GM19035 (cell line): ENCODE data around the gene ERICH4.
"Not testable (repeated sequence)": the region's sequence is repeated elsewhere in the genome, so short reads cannot be mapped to it uniquely, and the experiment has no call there.

Source experiments
- ATAC-seq: cut with Tn5 transposase; IDR thresholded peaks from one replicate; pipeline ENCODE4 v1.9.1; 2021; ENCODE audit not compliant: unreplicated experiment

ERICH4 gene, protein sequence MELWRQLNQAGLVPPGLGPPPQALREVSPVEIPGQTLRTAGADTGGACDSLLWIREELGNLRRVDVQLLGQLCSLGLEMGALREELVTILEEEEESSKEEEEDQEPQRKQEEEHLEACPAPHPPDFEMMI

DNA sequence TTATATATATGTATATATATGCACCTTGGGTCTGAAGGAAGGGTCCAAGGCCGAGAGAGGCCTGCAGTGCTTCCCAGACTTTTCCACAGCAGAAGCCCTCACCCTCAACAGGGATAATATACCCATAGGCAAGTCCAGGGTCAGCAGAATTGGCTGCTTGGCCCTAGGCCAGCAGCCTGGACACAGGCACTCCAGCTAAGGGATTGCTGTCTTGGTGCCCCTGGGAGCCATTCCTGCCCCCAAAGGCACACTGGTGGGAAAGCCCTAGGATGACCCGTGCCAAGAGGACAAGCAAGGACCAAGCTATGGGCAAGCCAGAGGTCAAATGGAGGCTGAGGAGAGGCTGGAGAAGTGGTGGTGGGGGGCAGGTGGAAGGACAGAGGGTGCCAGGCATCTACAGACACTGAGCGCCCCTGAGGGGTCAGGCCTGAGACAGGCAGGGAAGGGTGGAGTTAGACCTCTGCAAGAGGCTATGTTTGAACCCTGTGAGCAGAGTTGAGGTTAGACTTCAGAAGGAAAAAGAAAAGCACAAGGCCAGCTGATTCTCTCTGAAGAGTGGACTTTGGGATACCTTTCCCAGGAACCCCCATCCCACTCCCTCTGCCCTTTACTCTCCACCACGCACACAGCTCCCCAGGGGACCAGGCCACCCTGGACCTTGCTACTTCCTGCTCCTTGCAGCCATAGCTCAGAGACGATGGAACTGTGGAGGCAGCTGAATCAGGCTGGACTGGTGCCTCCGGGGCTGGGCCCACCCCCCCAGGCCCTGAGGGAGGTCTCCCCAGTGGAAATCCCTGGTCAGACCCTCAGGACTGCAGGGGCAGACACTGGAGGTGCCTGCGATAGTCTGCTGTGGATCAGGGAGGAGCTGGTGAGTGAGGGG lies at the start of gene ERICH4:
ERICH4 (plus strand) TSS at position 684 of the 883 bp plus-strand sequence; CDS start at position 698, 14 bp downstream.
- no peak for ATAC-seq

DNA sequence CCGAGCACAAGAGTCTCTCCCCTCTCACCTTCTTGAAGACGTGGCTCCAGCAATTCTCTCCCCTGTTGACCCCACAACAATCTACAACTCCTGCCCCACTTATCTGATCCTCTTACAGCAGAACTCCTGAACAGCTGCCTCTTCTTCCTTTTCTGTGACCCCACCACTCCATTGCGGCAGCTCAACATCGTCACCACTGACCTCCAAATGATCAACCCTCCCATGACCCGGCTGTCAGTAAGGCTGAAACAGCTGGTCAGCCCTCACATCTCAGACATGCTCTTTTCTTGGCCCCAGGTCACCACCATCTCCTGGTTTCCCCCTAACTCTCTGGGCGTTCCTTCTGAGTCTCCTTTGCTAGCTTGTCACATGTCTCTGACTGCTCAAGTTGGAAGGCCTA lies 47.6 kb upstream of the ERICH4 start:
- no peak for ATAC-seq

DNA sequence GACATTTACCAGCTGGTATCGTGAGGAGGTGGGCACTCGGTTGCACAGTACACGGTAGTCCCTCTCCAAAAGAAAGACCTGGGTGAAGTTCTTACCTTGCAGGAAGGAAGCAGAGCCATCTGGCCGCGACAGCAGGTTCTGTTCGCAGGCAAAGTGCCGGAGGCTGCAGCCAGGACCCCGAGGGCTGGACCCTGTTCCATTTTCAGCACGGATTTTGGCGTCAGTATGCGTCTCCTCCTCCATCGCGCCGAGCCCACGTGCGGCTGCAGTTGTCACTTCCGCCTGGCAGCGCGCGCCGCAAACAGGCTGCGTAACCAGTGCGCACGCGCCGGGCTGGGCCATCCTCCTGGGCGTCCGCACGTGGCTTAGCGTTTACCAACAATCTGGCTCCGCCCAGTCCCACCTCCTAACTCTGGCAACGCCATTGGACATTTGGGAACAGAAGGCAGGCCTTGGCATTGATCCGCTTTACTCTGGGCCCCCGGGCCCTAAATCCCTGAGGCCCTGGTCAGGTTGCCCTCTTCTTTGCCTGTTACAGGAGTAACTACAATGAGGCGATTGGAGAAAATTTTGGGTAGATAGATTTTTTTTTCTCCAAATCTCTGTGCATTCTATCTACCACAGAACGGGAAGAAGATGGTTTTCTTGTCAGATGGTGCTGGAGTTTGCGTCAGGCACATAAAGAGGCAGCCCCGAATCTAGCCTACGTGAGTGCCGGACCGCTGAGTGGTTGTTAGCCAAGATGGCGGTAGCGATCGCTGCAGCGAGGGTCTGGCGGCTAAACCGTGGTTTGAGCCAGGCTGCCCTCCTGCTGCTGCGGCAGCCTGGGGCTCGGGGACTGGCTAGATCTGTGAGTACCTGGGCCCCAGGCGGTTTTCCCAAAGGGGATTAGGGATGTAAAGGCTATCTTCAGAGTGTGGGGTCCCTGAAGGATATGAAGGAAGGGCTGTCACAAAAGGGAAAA lies 45.6 kb upstream of the ERICH4 start, which contains the start of the genes BCKDHA and EXOSC5:
BCKDHA (plus strand) TSS at position 733 of the 964 bp plus-strand sequence; CDS start at position 743, 10 bp downstream.
EXOSC5 (minus strand) TSS at position 274 of the 964 bp plus-strand sequence; CDS start at position 243, 31 bp downstream.
- ATAC-seq, result peak; percentile 88

DNA sequence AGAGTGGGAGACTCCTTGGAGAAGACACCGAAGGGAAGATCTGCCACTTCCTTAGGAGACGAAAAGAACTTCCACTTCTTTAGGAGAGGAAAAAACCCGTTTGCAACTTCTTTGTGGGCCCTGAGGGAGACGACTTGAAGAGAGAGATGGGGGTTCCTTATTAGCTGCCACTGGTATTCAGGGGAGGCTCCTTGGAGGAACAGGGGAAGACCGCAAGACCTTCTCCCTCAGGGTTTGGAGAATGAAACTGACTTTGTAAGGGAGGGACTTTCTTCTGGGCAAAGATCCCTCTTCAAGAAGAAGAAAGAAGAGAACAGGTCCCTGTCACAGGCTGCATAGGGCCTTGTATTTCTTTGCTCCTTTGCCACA lies 44.9 kb upstream of the ERICH4 start:
- ATAC-seq, result no peak

DNA sequence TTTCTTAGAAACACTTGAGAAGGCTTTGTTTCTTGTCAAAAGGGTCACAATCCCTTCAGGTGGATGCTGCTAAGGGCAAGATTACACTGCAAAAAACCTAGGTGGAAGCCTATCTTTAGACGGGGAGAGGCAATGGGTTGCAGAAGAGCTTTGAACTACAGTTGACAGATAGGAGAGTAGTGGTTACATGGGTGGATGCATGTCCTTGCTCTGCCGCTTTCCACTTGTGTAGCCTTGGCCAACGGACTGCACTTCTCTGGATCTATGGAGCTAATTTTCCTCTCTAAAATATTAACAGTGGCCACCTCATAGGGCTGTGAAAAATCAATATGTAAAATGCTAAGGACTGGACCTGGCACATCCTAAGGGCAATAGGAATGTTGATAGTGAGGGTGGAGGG lies 44.4 kb upstream of the ERICH4 start:
- no peak for ATAC-seq

DNA sequence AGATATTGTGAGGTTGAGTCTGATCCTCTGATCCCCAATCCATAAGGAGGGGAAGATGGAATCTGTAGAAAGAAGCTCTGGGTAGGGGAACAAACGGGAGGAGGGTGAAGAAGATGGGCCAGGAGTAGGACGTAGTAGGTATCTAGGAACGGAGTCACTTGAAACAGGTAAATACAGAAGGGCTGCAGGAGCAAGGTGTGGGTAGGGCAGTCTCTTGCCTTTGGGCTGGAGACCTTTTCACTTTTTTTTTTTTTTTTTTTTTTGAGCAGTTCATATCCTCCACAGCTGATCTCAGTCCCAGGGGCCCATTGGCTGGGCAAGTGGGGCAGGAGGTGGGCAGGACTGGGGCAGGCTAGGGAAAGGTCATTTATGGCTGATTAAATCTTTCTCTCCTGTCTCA lies 43.9 kb upstream of the ERICH4 start:
- no peak for ATAC-seq

DNA sequence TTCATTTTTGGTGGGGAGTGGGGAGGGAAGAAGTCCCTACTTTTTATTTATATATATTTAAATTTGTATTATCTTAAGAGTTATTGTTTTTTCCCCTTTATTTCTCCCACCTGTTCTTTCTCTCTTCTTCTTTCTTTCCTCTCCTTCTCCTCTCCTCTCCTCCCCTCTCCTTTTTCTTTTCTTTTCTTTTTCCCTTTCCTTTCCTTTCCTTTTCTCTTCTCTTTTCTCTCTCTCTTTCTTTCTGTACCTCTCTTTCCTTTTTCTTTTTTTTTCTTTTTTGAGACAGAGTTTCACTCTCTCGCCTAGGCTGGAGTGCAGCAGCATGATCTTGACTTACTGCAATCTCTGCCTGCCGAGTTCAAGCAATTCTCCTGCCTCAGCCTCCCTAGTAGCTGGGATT lies 43.4 kb upstream of the ERICH4 start:
- ATAC-seq, result no peak

DNA sequence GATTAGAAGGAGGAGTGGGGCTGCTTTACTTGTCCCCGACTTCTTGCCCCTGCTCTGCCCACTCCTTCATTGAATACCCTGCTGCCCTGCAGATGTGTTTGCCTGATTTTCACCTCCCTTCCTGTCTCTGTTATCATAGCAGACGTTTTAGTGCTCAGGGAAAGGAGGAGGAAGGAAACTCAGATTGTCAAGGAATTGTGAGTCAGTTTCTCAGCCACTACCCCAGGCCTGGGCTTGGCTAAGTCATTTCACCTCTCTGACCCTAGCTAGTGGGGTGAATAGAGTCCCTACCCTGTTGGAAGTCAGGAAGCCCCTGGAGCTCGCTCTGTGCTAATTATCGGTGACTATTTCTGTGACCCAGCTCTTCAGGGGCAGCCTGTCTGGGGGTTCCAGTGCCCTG lies 41.5 kb upstream of the ERICH4 start:
- no peak for ATAC-seq

DNA sequence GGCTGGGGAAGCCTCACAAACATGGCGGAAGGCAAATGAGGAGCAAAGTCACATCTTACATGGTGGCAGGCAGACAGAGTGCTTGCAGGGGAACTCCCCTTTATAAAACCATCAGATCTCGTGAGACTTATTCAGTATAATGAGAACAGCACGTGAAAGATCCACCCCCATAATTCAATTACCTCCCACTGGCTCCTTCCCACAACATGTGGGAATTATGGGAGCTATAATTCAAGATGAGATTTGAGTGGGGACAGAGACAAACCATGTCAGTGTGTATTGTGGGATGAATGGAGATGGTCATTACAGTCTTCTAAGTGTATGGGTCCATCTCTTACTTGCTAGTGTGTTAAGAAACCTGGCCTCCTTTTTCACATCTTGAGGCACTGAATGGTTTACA lies 40.9 kb upstream of the ERICH4 start:
- no peak for ATAC-seq

DNA sequence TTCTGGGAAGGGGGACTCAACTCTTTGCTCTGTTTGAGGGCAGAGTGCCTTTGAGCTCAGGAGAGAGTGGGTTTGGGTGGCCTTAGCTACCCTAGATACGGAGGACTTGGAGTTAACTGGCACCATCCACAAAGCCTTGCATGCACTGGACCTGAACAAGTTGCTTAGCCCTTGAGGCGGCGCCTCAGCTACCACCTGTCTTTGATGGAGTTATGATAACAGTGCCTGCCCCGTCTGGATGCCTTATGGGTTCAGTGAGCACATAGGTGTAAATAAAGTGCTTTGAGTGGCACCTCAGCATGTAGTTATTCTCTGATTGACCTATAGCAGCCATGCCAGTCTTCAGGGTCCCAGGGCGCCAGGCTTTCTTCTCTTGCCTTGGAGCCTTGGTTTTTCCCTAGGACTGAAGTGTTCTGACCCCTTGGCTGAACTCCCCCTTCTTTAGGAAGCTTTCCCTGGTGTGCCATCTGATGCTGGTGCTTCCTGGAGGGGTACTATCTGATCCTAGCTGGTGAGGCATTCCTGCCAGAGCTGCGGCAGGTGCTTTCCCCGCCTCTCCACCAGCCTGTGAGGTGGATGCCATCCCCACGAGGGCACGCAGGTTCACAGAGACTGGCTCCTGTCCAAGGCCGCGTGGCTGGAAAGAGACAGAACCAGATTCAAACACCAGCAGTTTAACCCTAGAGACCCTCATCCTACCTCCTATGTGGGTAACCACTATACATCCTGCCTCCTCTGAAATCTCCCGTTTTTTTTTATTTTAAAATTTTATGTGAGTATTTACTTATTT lies 39.6 kb upstream of the ERICH4 start:
- no peak for ATAC-seq

DNA sequence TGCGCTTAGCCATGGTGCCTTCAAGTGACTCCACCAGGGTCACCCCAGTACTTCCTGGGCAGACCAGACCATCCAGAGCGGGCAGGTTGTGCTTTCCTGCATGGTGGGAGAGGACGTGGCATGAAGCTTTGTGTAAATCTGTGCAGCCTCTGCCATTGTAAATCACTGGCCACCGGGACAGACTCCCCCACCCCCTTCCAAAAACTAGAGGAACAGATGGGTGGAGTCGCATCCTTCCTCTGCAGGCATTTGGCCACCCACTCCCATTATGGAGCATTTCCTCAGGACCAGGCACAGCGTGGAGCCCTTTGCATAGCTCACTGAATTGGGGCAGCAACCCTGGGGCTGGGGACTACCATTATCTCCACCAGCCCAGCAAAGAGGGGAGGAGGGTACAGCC lies 37.2 kb upstream of the ERICH4 start:
- no peak for ATAC-seq

DNA sequence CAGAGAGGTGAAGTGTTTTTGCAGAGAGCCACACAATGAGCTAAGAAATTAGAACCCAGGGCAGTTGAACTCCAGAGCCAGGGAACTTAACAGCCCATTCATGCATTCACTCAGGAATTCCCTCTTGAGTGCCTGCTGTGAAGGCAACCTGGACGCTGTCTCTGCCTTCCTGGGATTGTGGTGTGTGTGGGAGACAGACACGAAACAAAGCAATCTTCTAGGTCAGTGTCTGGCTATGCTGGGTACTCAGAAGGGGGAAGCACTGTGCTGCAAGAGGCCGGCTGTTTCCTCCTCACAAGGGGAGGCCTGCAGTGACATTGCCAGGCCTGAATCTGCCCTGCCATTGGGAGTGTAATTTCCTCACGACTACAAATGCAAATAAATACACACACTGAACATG lies 35.7 kb upstream of the ERICH4 start:
- ATAC-seq, result no peak

DNA sequence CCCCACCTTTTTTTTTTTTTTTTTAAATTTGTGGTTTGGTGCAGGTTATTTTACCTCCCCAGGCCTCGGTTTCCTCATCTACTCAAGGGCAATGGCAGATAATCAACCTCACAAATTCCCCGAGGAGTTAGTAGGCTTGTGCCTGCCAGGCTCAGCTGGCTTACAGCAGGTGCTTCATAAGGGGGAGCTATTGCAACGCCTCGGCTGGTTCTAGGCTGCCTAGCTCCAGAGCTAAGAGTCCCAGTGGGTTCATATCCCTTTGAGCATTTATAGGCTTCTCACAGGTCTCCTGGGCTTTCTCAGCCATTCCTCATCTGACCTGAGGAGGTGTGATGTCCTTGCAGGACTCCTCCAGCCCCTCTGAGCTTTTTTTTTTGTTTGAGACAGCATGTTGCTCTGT lies 34.7 kb upstream of the ERICH4 start:
- ATAC-seq, result no peak

DNA sequence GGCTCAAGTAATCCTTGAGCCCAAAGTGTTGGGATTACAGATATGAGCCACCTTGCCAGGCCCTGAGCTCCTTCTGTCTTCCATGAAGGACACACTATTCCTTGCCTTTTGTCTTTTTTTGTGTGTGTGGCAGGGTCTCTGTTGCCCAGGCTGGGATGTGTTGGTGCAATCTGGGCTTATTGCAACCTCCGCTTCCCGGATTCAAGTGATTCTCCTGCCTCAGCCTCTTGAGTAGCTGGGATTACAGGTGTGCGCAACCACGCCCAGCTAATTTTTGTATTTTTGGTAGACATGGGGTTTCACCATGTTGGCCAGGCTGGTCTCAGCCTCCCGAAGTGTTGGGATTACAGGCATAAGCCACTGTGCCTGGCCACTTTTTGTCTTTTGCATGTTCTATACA lies 34.1 kb upstream of the ERICH4 start:
- ATAC-seq, result not testable (repeated sequence)

DNA sequence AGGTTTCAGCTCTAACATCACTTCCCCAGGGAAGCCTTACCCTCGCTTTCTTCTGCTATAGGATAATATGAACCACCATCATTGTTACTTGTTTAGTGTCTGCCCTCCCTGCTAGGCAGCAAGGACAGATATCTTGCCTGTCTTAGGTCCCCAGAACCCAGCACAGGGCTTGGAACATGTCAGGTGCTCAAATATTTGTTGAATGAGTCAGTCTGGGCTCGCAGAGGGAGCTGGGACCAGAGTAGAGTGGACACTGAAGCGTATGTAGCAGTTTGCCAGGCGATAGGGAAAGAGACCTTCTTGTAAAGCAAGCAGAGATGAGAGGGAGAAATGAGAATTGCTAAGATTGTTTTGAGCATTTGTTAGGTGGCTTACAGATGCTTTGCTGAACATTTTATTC lies 33.7 kb upstream of the ERICH4 start:
- ATAC-seq, result no peak

DNA sequence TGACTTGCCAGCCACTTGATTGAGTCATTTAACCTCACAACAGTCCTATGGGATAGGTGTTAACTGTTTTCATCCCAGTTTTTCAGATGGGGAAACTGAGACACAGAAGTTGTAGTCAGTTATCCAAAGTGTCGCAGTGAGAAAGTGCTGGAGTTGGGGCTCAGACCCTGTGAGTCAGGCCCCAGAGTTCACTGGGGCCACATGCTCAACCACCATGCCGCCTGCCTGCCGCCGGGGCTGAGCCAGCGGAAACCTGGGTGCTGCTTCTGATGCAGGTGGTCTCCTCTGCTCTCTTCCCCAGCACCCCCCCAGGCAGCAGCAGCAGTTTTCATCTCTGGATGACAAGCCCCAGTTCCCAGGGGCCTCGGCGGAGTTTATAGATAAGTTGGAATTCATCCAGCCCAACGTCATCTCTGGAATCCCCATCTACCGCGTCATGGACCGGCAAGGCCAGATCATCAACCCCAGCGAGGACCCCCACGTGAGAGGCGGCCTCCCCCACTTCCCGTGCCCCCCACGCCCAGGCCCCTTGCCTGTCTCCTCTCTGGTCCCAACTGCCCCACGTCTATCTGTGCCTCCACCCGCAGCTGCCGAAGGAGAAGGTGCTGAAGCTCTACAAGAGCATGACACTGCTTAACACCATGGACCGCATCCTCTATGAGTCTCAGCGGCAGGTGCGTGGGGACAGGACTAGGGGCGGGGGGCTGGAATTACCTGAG lies 32.5 kb upstream of the ERICH4 start:
- ATAC-seq, result no peak

DNA sequence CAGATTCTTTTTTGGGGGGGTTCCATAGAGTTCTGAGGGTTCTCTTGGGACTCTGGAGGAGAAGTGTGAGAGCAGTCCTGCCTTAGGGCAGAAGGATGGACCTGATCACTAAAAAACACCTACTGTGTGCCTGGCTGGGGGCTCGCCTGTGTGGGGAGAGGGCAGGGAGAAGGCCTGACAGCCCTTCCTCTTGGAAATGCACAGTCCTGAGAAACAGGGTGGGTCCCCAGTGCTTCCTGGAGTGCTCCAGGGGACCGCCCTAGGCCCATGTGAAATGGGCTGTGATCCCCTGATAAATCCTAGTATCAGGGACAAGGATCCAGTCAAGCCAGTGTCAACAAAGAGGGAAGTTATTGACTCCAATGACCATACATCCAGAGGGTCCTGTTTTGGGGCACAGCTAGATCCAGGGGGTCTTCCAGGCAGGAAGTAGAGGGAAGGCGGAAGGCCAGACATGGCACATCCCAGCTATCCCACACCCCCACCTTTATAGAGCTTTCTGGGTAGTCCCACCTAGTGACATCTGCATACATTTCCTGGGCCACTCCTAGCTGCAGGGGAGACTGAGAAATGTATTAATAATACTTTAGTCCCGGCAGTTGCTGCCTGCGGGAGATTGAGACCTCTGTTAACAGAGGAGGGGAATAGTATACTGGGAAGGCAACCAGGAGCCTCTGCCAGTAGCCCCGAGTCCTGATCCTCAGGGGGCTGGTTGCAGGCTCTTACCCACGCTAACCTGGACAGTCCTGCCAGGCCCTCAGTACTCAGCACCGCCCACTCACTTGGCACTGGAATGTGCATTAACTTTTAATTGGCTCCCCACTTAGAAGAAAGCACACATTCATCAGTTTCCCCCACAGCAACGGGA lies 31.6 kb upstream of the ERICH4 start:
- ATAC-seq, result no peak

DNA sequence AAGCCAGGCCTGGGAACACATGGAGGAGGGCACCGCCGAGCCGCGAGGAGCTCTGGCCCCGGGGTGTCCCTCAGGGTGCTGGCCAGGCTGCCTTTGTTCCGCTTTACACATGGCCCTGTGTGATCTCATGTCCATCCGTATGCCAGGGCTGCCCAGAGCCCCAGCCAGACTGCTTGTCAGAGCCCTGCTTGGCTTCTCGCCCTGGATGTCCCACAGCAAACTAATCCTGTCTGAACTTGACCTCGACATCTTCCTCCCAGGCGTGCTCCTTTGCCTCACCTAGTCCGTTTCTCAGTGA lies 31.0 kb upstream of the ERICH4 start:
- ATAC-seq, result no peak

DNA sequence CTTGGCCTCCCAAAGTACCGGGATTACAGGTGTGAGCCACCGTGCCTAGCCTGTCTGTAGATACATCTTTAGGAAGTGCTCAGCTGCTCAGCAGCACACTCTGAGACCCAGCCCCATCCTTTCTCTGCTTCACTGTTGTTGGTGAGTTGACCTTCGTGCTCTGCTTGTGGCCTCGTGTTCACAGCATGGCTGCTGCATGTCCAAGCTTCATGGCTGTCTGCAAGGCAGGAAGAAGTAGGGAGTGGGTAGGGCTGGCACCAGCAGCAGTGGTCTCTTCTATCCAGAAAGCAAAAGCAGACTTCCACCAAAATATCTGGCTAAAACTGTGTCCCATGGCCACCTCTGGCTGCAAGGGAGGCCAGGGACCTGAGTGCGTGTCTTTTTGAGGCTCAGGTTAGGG lies 30.0 kb upstream of the ERICH4 start:
- no peak for ATAC-seq
